SK-N-SH treated with all-trans-retinoic acid at 6 μM for 48 hours (cell line): Measurements from ENCODE around the gene PRUNE2.

ENCODE experiments used
- ARNTL ChIP-seq: fragments of 450-650 bp; formaldehyde crosslinking; IDR thresholded peaks from 2 replicates; pipeline ENCODE4 v1.5.0; 2020; ENCODE audit warnings: low read depth, mild to moderate bottlenecking, moderate library complexity, borderline replicate concordance
- CREB5 ChIP-seq: fragments of 250-450 bp; sonication (Bioruptor Pico); IDR thresholded peaks from 2 replicates; pipeline ENCODE4 v1.5.1; 2020; ENCODE audit warnings: low read depth, mild to moderate bottlenecking, moderate library complexity
- ESRRG ChIP-seq: fragments of 250-450 bp; sonication (Bioruptor Pico); IDR thresholded peaks from 2 replicates; pipeline ENCODE4 v1.6.1; 2021; ENCODE audit warnings: mild to moderate bottlenecking
- OSR1 ChIP-seq: fragments of 250-450 bp; sonication (Bioruptor Pico); IDR thresholded peaks from 2 replicates; pipeline ENCODE4 v1.8.0; 2022; ENCODE audit warnings: moderate library complexity, mild to moderate bottlenecking, inconsistent platforms
- POU6F1 ChIP-seq: fragments of 250-450 bp; sonication (Bioruptor Pico); IDR thresholded peaks from 2 replicates; pipeline ENCODE4 v1.8.0; 2021; ENCODE audit warnings: low read depth, mild to moderate bottlenecking, moderate library complexity, borderline replicate concordance
- PPARA ChIP-seq: fragments of 250-450 bp; sonication (Bioruptor Pico); IDR thresholded peaks from 2 replicates; pipeline ENCODE4 v1.5.0; 2020; ENCODE audit warnings: mild to moderate bottlenecking, borderline replicate concordance
- RARB ChIP-seq: fragments of 250-450 bp; sonication (Bioruptor Pico); IDR thresholded peaks from 2 replicates; pipeline ENCODE4 v1.8.0; 2021; ENCODE audit warnings: mild to moderate bottlenecking, moderate library complexity
- ZFP3 ChIP-seq: fragments of 250-450 bp; sonication (Bioruptor Pico); IDR thresholded peaks from 2 replicates; pipeline ENCODE4 v1.5.0; 2020; ENCODE audit warnings: mild to moderate bottlenecking, moderate library complexity
- ZNF8 ChIP-seq: fragments of 450-650 bp; formaldehyde crosslinking; IDR thresholded peaks from 2 replicates; pipeline ENCODE4 v1.5.0; 2020; ENCODE audit warnings: mild to moderate bottlenecking, moderate library complexity

GRCh38 chr9:76642074-76642473 lies 263.8 kb downstream of the PRUNE2 start:
- TF ChIP-seq ZNF8 (CRISPR knock-in tag) (no peak), ESRRG (CRISPR knock-in tag) (no peak), ZFP3 (CRISPR knock-in tag) (no peak), RARB (CRISPR knock-in tag) (no peak), OSR1 (no peak), ARNTL (CRISPR knock-in tag) (no peak), PPARA (no peak), POU6F1 (CRISPR knock-in tag) (no peak), CREB5 (CRISPR knock-in tag) (no peak)
